Memory B cell (primary cell): ENCODE data around the gene CIB4.
"Not testable (repeated sequence)": the region's sequence is repeated elsewhere in the genome, so short reads cannot be mapped to it uniquely, and the experiment has no call there.

ENCODE experiments used
- ATAC-seq: fragments of 150-1000 bp; cut with Tn5 transposase; 2 replicates; pipeline ENCODE4 v1.10.0; 2021; ENCODE audit warnings: low read depth, mild to moderate bottlenecking, moderate library complexity
- DNase-seq, 2 donors: peaks; one replicate each; pipeline ENCODE4 v3.0.0; 2022; ENCODE audit warnings: low spot score in 2 of 2
- H3K27ac Mint-ChIP-seq: one replicate; pipeline ENCODE4 v1.8.0; 2022; ENCODE audit warnings: mild to moderate bottlenecking, moderate library complexity, mixed read lengths
- H3K27me3 Mint-ChIP-seq: one replicate; pipeline ENCODE4 v1.8.0; 2022; ENCODE audit warnings: mixed read lengths
- H3K36me3 Mint-ChIP-seq: one replicate; pipeline ENCODE4 v1.8.0; 2022; ENCODE audit warnings: mild to moderate bottlenecking, mixed read lengths
- H3K4me1 Mint-ChIP-seq: one replicate; pipeline ENCODE4 v1.8.0; 2022; ENCODE audit warnings: mixed read lengths
- H3K4me3 Mint-ChIP-seq: one replicate; pipeline ENCODE4 v1.8.0; 2022; ENCODE audit warnings: mild to moderate bottlenecking, moderate library complexity, mixed read lengths
- H3K9me3 Mint-ChIP-seq: one replicate; pipeline ENCODE4 v1.8.0; 2022; ENCODE audit warnings: mixed read lengths

CIB4 gene

DNA sequence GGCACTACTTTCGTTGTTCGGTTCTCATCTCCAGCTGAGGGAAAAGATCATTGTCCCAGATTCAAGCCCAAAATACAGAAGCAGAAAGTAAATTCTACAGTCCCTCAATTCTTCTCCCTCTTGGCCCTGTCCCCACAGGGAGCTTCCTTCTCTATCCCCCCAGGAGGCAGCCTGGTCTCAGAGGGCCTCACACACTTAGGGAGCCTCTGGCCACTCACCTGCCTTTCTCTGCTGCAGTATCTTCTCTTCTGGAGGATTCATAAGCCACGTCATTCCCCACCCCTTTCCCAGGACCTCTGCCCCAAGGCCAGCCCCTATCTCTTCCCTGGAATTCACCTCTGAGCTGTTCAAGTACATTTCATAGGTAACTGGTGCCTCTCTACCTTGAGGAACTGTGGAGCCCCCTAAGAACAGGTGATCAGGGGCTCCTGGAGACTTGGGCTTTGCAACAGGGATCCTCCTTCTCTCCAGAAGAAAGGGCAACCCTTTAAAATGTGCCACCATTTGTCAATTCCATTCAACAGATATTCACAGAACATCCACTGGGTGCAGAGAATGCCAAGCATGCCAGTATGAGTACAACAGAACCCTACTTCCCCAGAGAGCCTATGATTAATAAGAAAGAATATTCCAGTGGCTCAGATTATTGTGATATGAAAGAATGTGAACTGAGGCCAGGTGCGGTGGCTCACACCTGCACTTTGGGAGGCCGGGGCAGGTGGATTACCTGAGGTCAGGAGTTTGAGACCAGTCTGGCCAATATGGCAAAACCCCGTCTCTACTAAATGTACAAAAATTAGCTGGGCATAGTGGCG, 72.9 kb downstream of the CIB4 start:
- H3K9me3 Mint-ChIP-seq = no peaks in the 10 kb centered on the region
- H3K4me1 Mint-ChIP-seq = no peaks in the 10 kb centered on the region
- H3K4me3 Mint-ChIP-seq = no peak overlapping the region
- H3K36me3 Mint-ChIP-seq = peaks cover 1% of the 10 kb centered on the region
- DNase-seq = no peak
- no peak overlapping the region for H3K27ac Mint-ChIP-seq
- peaks cover 25% of the 10 kb centered on the region for H3K27me3 Mint-ChIP-seq
- ATAC-seq = no peak

DNA sequence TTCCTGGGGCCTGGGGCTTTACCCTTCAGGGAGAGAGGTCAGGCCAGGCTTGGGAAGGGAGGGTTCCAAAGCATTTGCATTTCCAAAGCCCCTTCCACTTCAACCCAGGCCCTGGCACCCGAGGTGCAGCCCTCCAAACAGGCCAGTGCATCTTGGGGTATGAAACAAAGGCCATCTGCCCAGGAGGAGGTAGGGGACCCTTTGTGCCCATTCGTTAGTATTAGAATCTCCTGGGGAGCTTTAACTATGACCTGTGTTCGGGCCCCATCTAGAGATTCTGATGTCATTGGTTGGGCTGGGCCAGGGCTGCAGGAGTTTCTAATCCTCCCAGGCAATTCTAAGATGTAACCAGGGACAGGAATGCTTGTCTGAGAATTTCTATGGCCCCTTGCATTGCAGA, 73.6 kb downstream of the CIB4 start:
- Mint-ChIP-seq H3K27me3 (peaks cover 24% of the 10 kb centered on the region), H3K27ac (no peak overlapping the region), H3K4me3 (no peak overlapping the region), H3K4me1 (no peaks in the 10 kb centered on the region), H3K36me3 (peaks cover 1% of the 10 kb centered on the region), H3K9me3 (no peaks in the 10 kb centered on the region)
- DNase-seq (no peak), ATAC-seq (no peak)

DNA sequence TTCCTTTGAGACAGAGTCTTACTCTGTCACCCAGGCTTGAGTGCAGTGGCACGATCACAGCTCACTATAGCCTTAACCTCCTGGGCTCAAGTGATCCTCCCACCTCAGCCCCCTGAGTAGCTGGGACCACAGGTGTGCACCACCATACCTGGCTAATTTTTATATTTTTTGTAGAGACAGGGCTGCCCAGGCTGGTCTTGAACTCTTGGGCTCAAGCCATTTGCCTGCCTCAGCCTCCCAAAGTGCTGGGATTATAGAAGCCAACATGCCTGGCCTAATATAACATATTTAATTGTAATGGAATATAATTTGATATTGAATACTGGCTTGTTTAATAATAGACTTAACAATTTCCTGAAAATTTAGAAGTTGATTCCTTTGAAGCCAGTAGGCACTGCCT, 74.4 kb downstream of the CIB4 start:
- H3K4me3 Mint-ChIP-seq, ATAC-seq, H3K9me3 Mint-ChIP-seq, H3K36me3 Mint-ChIP-seq, DNase-seq, H3K27ac Mint-ChIP-seq, H3K4me1 Mint-ChIP-seq: not testable (repeated sequence)
- peaks cover 24% of the 10 kb centered on the region for H3K27me3 Mint-ChIP-seq

DNA sequence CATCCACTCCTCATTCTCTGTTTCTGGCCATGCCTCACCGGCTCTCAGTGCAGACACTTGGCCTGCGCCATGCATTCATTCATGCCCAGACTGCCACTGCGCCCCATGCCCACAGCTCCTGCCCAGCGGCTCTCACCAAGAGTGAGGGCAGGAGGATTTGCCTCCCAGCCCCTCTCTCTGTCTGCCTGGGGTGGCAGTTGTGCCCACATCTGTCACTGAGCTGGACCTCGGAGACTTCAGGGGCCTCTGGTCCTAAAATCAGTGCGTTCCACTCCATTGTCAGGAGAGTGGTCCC, 75.1 kb downstream of the CIB4 start:
- Mint-ChIP-seq H3K27ac (no peak overlapping the region), H3K4me1 (peaks cover 2% of the 10 kb centered on the region), H3K36me3 (peaks cover 1% of the 10 kb centered on the region), H3K27me3 (peaks cover 27% of the 10 kb centered on the region), H3K4me3 (no peak overlapping the region), H3K9me3 (no peaks in the 10 kb centered on the region)
- no peak for ATAC-seq
- no peak for DNase-seq

DNA sequence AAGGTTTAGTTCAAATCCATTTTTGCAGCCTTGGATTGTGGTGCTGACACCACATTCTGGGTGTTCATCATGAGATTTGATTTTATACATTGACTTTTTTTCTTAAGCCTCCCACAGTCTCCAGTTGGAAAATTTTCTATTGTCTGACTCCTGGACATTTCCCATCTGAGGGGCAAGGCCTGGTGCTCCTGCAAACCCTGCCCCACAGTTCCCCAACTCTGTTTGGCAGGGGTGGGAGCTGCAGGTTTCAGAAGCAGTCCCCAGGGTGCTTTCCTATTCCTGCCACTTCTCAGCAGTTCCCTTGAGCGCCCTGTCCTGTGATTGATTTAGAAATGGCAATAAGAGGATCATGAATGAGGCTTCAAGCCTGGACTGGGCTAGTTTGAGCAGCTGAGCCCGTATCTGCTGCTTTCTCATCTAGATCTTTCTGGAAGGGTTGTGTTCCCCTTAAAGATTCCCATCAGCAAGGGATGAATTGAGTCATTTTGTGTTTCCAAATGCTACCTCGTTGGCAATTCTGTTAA, 77.0 kb downstream of the CIB4 start:
- no peaks in the 10 kb centered on the region for H3K36me3 Mint-ChIP-seq
- peaks cover 21% of the 10 kb centered on the region for H3K27me3 Mint-ChIP-seq
- ATAC-seq = no peak

DNA sequence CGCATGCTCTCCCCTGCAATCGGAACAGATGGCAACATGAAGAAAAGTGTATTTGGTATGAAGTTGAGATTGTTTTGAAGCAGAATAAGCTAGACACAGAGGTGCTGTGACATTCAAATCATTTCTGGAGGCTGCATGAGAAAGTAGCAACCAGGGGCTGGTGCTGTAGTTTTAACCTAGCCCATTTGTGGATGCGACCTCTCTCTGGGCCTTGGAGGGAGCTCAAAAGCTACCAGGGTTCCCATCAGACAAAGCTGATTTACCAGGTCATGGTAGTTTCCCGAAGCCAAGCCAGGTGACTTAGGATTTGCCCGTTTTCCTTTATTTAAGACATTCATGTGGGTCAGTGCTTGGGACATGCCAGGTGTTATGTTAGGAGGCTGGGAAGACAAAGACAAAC, 77.5 kb downstream of the CIB4 start:
- DNase-seq = no peak
- peaks cover 19% of the 10 kb centered on the region for H3K27me3 Mint-ChIP-seq
- H3K27ac Mint-ChIP-seq = no peak overlapping the region
- H3K9me3 Mint-ChIP-seq = no peaks in the 10 kb centered on the region
- no peaks in the 10 kb centered on the region for H3K36me3 Mint-ChIP-seq
- H3K4me3 Mint-ChIP-seq = no peak overlapping the region
- ATAC-seq = no peak
- peaks cover 2% of the 10 kb centered on the region for H3K4me1 Mint-ChIP-seq

More for the DNA sequence above, 77.0 kb downstream of the CIB4 start:
- no peaks in the 10 kb centered on the region for H3K9me3 Mint-ChIP-seq
- no peak for DNase-seq
- H3K4me1 Mint-ChIP-seq = peaks cover 2% of the 10 kb centered on the region
- no peak overlapping the region for H3K27ac Mint-ChIP-seq
- no peak overlapping the region for H3K4me3 Mint-ChIP-seq

DNA sequence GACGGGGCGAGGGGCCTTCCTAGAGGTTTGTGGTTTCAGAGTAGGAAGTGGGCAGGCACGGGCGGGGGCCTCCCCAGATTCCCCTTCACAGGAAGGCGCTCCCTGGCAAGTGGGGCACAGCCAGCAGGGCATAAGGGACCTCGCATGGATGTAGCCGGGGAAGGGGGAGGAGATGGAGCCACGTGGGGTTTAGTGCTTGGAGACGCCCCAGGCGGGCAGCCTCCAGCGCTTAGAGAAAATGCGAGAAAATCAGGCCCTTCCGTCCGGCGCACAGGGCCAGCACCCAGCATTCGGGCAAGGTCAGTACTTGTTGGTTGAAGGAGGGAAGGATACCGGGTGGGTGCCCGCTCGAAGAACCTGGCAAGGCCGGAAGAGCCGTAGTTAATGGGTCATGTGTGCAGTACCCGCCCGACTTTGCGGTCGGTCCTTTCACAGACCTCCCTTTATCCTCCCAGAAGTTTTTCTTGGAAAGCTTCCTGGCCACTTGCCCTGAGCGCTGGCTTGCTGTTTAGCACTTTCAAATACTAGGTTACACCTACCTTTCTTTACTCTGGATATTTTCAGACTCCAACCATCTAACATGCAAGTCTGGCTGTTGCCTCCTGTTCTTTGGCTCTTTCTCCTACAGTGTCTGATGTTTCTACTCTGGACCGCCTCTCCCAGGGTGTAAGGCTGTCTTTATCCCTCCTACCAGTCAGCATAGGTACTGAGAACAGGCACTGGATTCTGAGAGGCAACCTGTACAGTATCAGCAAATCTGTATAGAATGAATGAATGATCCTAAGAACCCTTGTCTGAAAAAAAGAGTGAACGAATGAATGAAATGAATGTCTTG, 78.1 kb downstream of the CIB4 start:
- Mint-ChIP-seq H3K9me3 (no peaks in the 10 kb centered on the region), H3K36me3 (no peaks in the 10 kb centered on the region), H3K4me1 (peaks cover 2% of the 10 kb centered on the region), H3K27me3 (peaks cover 21% of the 10 kb centered on the region), H3K27ac (no peak overlapping the region), H3K4me3 (no peak overlapping the region)
- ATAC-seq (no peak), DNase-seq (no peak)

DNA sequence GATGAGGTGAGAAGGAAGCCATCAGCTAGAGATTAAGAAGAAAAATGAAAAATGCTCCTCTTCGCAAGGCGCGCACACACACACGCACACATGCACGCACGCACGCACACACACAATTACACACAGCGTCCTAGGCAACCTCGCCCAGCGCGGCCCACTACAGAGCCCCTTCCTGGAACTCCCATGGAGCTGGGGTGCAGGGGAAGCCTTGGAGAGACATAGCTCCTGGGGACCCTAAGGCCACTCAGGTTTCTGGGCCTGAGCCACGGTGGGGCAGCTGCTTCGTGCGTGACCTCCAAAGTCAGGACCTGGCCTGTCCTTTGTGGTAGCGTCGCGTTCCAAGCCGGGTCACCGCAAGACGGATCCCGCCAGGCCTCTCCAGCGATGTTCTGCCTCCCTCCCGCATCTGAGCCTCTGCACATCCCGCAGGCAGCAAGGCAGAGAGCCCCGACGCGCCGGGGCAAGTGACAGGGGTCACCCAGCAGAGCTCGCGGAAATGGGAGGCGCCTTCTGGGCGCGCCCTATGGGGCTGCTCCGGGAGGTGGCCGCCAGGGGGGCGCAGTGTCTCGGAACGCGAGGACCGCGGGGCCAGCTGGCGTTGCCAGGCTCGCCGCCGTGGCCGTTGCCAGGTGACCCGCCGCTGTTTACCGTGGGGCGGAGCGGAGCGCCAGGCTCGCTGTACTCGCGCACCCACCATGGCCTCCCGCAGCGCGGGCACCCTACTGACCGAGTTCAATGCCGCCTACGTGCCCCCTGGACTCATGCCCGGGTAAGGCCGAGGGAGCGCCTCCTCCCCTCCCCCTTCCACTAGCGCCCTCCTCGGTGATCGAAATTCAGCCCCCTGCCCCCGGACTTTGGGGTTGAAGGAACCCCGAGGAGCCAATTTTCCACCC, 79.0 kb downstream of the CIB4 start:
- peak overlapping the region; percentile 57 for H3K4me3 Mint-ChIP-seq
- peaks cover 2% of the 10 kb centered on the region for H3K4me1 Mint-ChIP-seq
- no peaks in the 10 kb centered on the region for H3K9me3 Mint-ChIP-seq
- peaks cover 26% of the 10 kb centered on the region for H3K27me3 Mint-ChIP-seq
- no peaks in the 10 kb centered on the region for H3K36me3 Mint-ChIP-seq
- no peak overlapping the region for H3K27ac Mint-ChIP-seq
- no peak for DNase-seq
- peak; percentile 41 for ATAC-seq

DNA sequence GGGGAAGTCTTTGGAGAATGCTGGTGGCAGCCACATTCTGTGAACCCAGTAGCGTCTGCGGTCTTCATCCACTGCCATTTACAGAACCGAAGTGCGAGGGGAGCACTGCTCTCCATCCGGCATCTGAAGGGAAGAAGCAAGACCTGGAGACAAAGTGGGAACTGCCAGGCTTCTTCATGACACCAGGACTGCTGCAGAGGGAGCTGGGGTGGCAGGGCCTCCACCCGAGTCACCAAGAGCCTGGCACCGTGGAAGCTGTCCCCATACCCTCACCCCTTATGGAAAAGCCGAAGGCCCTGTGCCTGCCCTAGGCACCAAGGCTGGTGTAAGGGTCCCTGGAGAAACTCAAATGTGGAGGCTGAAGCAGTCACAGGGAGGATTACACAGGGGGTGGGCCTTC, 79.8 kb downstream of the CIB4 start:
- no peaks in the 10 kb centered on the region for H3K36me3 Mint-ChIP-seq
- ATAC-seq (no peak), DNase-seq (no peak)
- no peak overlapping the region for H3K4me3 Mint-ChIP-seq
- no peaks in the 10 kb centered on the region for H3K9me3 Mint-ChIP-seq
- H3K27ac Mint-ChIP-seq = no peak overlapping the region
- H3K4me1 Mint-ChIP-seq = peaks cover 2% of the 10 kb centered on the region
- peaks cover 25% of the 10 kb centered on the region for H3K27me3 Mint-ChIP-seq

DNA sequence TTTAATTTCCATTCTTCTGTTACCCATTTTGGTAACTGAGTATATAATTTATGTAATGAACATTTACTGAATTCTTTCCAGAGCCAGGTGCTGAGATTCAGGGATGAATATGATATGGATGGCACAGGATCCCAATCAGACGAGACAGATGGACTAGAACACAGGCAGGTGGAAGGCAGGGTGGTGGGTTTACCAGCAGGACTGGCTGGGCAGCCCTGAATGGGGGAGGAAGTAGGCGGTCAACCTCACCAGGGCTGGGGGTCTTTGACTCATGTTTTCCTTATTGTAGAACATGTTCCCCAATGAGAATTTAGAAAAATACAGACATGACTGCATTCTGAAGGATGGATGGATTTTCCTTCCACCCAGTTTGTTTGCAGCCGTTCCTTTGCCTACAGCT, 80.3 kb downstream of the CIB4 start:
- no peaks in the 10 kb centered on the region for H3K36me3 Mint-ChIP-seq
- H3K27ac Mint-ChIP-seq = no peak overlapping the region
- peaks cover 2% of the 10 kb centered on the region for H3K4me1 Mint-ChIP-seq
- no peak for ATAC-seq
- peaks cover 26% of the 10 kb centered on the region for H3K27me3 Mint-ChIP-seq
- no peak overlapping the region for H3K4me3 Mint-ChIP-seq
- no peak for DNase-seq
- H3K9me3 Mint-ChIP-seq = no peaks in the 10 kb centered on the region

DNA sequence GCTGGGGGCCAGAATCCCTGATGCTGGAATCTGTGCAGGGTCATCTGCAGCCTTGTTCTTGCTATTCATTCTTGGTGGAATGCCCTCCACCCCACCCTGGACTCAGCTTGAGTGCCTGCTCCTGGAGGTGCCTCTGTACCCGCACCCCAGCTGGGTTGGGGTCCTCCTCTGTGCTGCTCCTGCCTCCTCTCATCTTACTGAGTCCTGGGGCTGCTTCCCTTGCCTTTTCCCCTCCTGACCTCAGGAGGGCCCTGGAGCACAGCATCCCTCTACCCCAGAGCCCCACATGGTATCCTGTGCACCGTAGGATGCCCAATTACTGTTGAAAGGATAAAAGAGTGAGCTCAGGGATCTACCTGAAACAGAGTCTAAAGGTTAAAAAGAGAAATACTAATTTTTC, 81.6 kb downstream of the CIB4 start:
- H3K36me3 Mint-ChIP-seq = no peaks in the 10 kb centered on the region
- DNase-seq (no peak), ATAC-seq (no peak)
- no peaks in the 10 kb centered on the region for H3K9me3 Mint-ChIP-seq
- H3K4me3 Mint-ChIP-seq = no peak overlapping the region
- H3K27ac Mint-ChIP-seq = no peak overlapping the region
- H3K4me1 Mint-ChIP-seq = peaks cover 2% of the 10 kb centered on the region
- H3K27me3 Mint-ChIP-seq = peaks cover 24% of the 10 kb centered on the region

DNA sequence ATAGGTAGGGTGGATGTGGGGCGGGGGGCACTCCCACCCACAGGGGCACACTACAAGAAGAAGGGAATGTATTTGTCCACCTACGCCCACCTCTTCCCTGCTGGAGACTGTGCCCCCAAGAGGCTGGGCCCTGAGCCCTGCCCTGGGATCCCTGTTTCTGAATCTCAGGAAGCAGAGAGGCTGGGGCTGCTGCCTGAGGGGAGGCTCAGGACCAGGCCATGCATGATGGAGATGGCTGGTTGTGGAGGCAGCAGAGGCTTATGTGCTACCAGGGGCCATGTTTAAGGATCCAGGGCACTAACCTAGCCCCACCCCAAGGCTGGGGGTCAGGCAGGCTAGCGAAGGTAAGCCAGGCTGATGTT, 82.1 kb downstream of the CIB4 start:
- Mint-ChIP-seq H3K4me1 (peaks cover 2% of the 10 kb centered on the region), H3K9me3 (no peaks in the 10 kb centered on the region), H3K27me3 (peaks cover 28% of the 10 kb centered on the region), H3K4me3 (no peak overlapping the region), H3K36me3 (no peaks in the 10 kb centered on the region), H3K27ac (no peak overlapping the region)
- ATAC-seq = no peak
- DNase-seq = no peak

DNA sequence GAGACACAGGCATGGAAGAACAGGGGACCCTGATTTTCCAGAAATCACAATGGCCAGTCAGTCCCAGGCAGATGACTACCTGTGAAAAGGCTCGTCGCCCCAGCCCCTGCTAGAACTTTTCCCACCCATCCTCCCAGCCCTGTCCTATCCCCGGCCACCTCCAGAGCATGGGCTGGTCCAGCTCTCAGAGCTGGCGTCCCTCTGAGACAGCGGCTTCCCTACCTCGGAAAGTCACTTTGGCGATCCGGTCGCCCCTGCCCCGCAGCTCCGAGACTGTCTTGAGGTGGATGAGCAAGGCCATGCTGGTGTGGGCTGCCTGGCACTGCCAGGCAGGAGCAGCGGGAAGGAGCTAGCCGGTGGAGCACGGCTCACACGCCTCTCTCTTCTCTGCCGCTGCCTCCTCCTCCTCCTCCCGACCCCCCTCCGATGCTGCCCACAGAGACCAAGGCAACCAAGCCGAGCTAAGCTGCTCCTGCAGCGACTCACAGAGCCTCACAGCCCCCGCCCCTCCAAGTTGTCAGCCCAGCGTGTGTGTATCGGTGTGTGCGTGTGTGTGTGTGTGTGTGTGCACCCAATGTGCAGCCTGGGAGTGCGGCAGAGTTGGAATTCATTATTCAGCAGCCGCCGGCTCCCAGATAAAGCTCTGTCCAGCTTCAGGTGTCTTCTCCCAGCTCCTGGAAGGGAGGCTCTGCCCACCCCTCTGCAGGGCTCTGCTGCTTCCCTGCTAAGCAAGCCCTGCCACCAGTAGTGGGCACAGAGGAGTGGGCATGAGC, 82.7 kb downstream of the CIB4 start:
- Mint-ChIP-seq H3K9me3 (no peaks in the 10 kb centered on the region), H3K4me1 (peaks cover 2% of the 10 kb centered on the region), H3K36me3 (no peaks in the 10 kb centered on the region), H3K4me3 (no peak overlapping the region), H3K27ac (no peak overlapping the region), H3K27me3 (peaks cover 30% of the 10 kb centered on the region)
- ATAC-seq (no peak), DNase-seq (no peak)
